H9 (cell line): ENCODE results near the gene MSLN. TPM values are rescaled to one million over a fixed set of nuclear protein-coding genes. Genes with fewer than 3 reads are reported as not detected.

ENCODE experiments used
- DNase-seq: peaks from one replicate; pipeline ENCODE4 v3.0.0-alpha.2; 2017
- H2AFZ ChIP-seq: one replicate; pipeline ENCODE4 v1.6.1; 2013; ENCODE audit warnings: mild to moderate bottlenecking, low read length, control low read depth, moderate library complexity
- H2AK5ac ChIP-seq: 2 replicates; pipeline ENCODE4 v1.6.1; 2013; ENCODE audit warnings: low read length, control low read depth, mixed read lengths; ENCODE audit not compliant: insufficient read length
- H2BK120ac ChIP-seq: one replicate; pipeline ENCODE4 v1.6.1; 2013; ENCODE audit warnings: low read depth, mild to moderate bottlenecking, low read length, control low read depth, inconsistent platforms; ENCODE audit not compliant: poor library complexity, severe bottlenecking
- H2BK12ac ChIP-seq: 2 replicates; pipeline ENCODE4 v1.6.1; 2013; ENCODE audit warnings: low read length, control low read depth, mixed read lengths, low read depth; ENCODE audit not compliant: insufficient read length
- H2BK15ac ChIP-seq: 2 replicates; pipeline ENCODE4 v1.6.1; 2013; ENCODE audit warnings: low read depth, low read length, control low read depth
- H2BK20ac ChIP-seq: one replicate; pipeline ENCODE4 v1.6.1; 2013; ENCODE audit warnings: low read depth, mild to moderate bottlenecking, low read length, control low read depth, inconsistent platforms; ENCODE audit not compliant: poor library complexity, severe bottlenecking
- H2BK5ac ChIP-seq: 2 replicates; pipeline ENCODE4 v1.6.1; 2013; ENCODE audit warnings: low read length, control low read depth, mixed read lengths; ENCODE audit not compliant: insufficient read length
- H3K14ac ChIP-seq: 2 replicates; pipeline ENCODE4 v1.6.1; 2013; ENCODE audit warnings: low read length, control low read depth; ENCODE audit not compliant: insufficient read depth
- H3K18ac ChIP-seq: 2 replicates; pipeline ENCODE4 v1.6.1; 2013; ENCODE audit warnings: low read depth, mild to moderate bottlenecking, mixed read lengths, low read length, control low read depth; ENCODE audit not compliant: insufficient read length
- H3K23ac ChIP-seq: 2 replicates; pipeline ENCODE4 v1.6.1; 2013; ENCODE audit warnings: low read length, control low read depth, mixed read lengths, low read depth; ENCODE audit not compliant: insufficient read length
- H3K23me2 ChIP-seq: 2 replicates; pipeline ENCODE4 v1.6.1; 2013; ENCODE audit warnings: low read depth, mild to moderate bottlenecking, mixed read lengths, low read length, control low read depth; ENCODE audit not compliant: insufficient read length, poor library complexity, severe bottlenecking
- H3K27ac ChIP-seq: 2 replicates; pipeline ENCODE4 v1.5.1; 2013; ENCODE audit warnings: low read length, control low read depth, mixed read lengths, low read depth; ENCODE audit not compliant: insufficient read length
- H3K27me3 ChIP-seq: 2 replicates; pipeline ENCODE4 v1.6.1; 2013; ENCODE audit warnings: low read length, control low read depth, inconsistent platforms; ENCODE audit not compliant: insufficient read depth
- H3K4ac ChIP-seq: 2 replicates; pipeline ENCODE4 v1.6.1; 2013; ENCODE audit warnings: low read depth, mild to moderate bottlenecking, control low read depth, inconsistent platforms, low read length, moderate library complexity
- H3K4me1 ChIP-seq: 2 replicates; pipeline ENCODE4 v1.6.1; 2013; ENCODE audit warnings: low read length, control low read depth, inconsistent platforms; ENCODE audit not compliant: insufficient read depth
- H3K4me2 ChIP-seq: 2 replicates; pipeline ENCODE4 v1.6.1; 2013; ENCODE audit warnings: low read length, control low read depth, mixed read lengths; ENCODE audit not compliant: insufficient read length, insufficient read depth
- H3K56ac ChIP-seq: 2 replicates; pipeline ENCODE4 v1.6.1; 2013; ENCODE audit warnings: low read depth, mild to moderate bottlenecking, mixed read lengths, low read length, control low read depth; ENCODE audit not compliant: insufficient read length
- H3K79me1 ChIP-seq: 2 replicates; pipeline ENCODE4 v1.6.1; 2013; ENCODE audit warnings: low read depth, mild to moderate bottlenecking, moderate library complexity, low read length, control low read depth, inconsistent platforms; ENCODE audit not compliant: insufficient read depth, poor library complexity, severe bottlenecking
- H3K79me2 ChIP-seq: 2 replicates; pipeline ENCODE4 v1.6.1; 2013; ENCODE audit warnings: low read length, control low read depth, inconsistent platforms; ENCODE audit not compliant: insufficient read depth
- H3K9ac ChIP-seq: 2 replicates; pipeline ENCODE4 v1.6.1; 2013; ENCODE audit warnings: low read length, control low read depth, mixed read lengths; ENCODE audit not compliant: insufficient read length; ENCODE audit errors: extremely low read depth
- H3K9me3 ChIP-seq: one replicate; pipeline ENCODE4 v1.6.1; 2013; ENCODE audit warnings: low read depth, low read length, inconsistent platforms; ENCODE audit not compliant: control insufficient read depth
- H3T11ph ChIP-seq: one replicate; pipeline ENCODE4 v1.6.1; 2013; ENCODE audit warnings: mild to moderate bottlenecking, low read length, control low read depth, inconsistent platforms
- H4K20me1 ChIP-seq: one replicate; pipeline ENCODE4 v1.6.1; 2013; ENCODE audit not compliant: control insufficient read depth, insufficient read length, insufficient read depth
- H4K5ac ChIP-seq: 2 replicates; pipeline ENCODE4 v1.6.1; 2013; ENCODE audit warnings: low read depth, mild to moderate bottlenecking, mixed read lengths, low read length, control low read depth; ENCODE audit not compliant: insufficient read length
- H4K8ac ChIP-seq: replicated peaks from 2 replicates; pipeline ENCODE4 v1.6.1; 2013; ENCODE audit warnings: low read length, control low read depth, mixed read lengths, low read depth; ENCODE audit not compliant: insufficient read length
- H4K91ac ChIP-seq: 2 replicates; pipeline ENCODE4 v1.6.1; 2013; ENCODE audit warnings: low read depth, mild to moderate bottlenecking, moderate library complexity, mixed read lengths, low read length, control low read depth; ENCODE audit not compliant: insufficient read length
- H3K27ac Mint-ChIP-seq, 3 experiments: 2 replicates in 2 of 3; 3 replicates in 1 of 3; pipeline ENCODE4 v1.8.0; 2020 to 2021; ENCODE audit warnings: mixed read lengths in 3 of 3, mild to moderate bottlenecking in 1 of 3, moderate library complexity in 1 of 3
- H3K27me3 Mint-ChIP-seq: 2 replicates; pipeline ENCODE4 v1.8.0; 2021; ENCODE audit warnings: low read depth, mild to moderate bottlenecking, moderate library complexity, mixed read lengths
- H3K36me3 Mint-ChIP-seq, 3 experiments: 2 replicates in 2 of 3; 3 replicates in 1 of 3; pipeline ENCODE4 v1.8.0; 2020 to 2021; ENCODE audit warnings: low read depth in 3 of 3, mixed read lengths in 3 of 3; ENCODE audit not compliant: insufficient read depth in 1 of 3
- H3K4me1 Mint-ChIP-seq, 2 experiments: 2 replicates each; pipeline ENCODE4 v1.8.0; 2020; ENCODE audit warnings: mixed read lengths in 2 of 2
- H3K4me3 Mint-ChIP-seq, 2 experiments: 2 replicates in 1 of 2; 3 replicates in 1 of 2; pipeline ENCODE4 v1.8.0; 2020 to 2021; ENCODE audit warnings: mild to moderate bottlenecking in 2 of 2, mixed read lengths in 2 of 2, moderate library complexity in 1 of 2
- H3K9me3 Mint-ChIP-seq, 2 experiments: 2 replicates in 1 of 2; 3 replicates in 1 of 2; pipeline ENCODE4 v1.8.0; 2020; ENCODE audit warnings: mild to moderate bottlenecking in 2 of 2, mixed read lengths in 2 of 2, moderate library complexity in 1 of 2
- CTCF ChIP-seq: fragments of 200-600 bp; sonication (generic); conservative IDR thresholded peaks from 3 replicates; pipeline ENCODE4 v1.8.0; 2021; ENCODE audit warnings: antibody characterized with exemption, mild to moderate bottlenecking
- WGBS: extraction: QIAGEN DNeasy Blood & Tissue Kit; methylation state at CpG from one replicate; pipeline ENCODE4 v1.1.7; 2013; ENCODE audit warnings: missing lambda C conversion rate, low lambda C conversion rate, mixed read lengths; ENCODE audit not compliant: insufficient read length; ENCODE audit errors: extremely low coverage; 5-methylcytosine and 5-hydroxymethylcytosine counted together
- total RNA-seq: library from RNA; stranded (reverse); gene quantifications from 2 replicates; pipeline ENCODE4 v1.2.1, GENCODE V29; 2021

MSLN gene
- total RNA-seq, 1 experiment from 2014 or later, result 0.22 TPM

- no peak overlapping the region for H2BK5ac ChIP-seq
- no peak overlapping the region for H3K56ac ChIP-seq
- no peak overlapping the region for H2BK12ac ChIP-seq
- no peak overlapping the region for H3K4me3 Mint-ChIP-seq
- no peaks in the 10 kb centered on the region for H4K20me1 ChIP-seq
- no peak overlapping the region for H3K4me2 ChIP-seq
- no peak overlapping the region for H3K23ac ChIP-seq
- no peaks in the 10 kb centered on the region for H3K79me1 ChIP-seq
- no peak overlapping the region for H4K8ac ChIP-seq
- H3K18ac ChIP-seq, result no peak overlapping the region
- H3K4me1 Mint-ChIP-seq, result no peaks in the 10 kb centered on the region
- H2BK20ac ChIP-seq, result no peak overlapping the region
- no peak overlapping the region for H3K4ac ChIP-seq
- no peak overlapping the region for H3K27ac ChIP-seq
- H3K79me2 ChIP-seq, result no peaks in the 10 kb centered on the region
- no peak overlapping the region for H2AFZ ChIP-seq
- H3K9ac ChIP-seq, result no peak overlapping the region
- H3K27me3 Mint-ChIP-seq, result peaks cover 14% of the 10 kb centered on the region
- H3K27me3 ChIP-seq, result no peaks in the 10 kb centered on the region
- TF ChIP-seq CTCF, result no peak
- no peak overlapping the region for H4K91ac ChIP-seq
- H3K27ac Mint-ChIP-seq, result no peak overlapping the region
- H2BK120ac ChIP-seq, result no peak overlapping the region
- H3K14ac ChIP-seq, result no peak overlapping the region
- H2AK5ac ChIP-seq, result no peak overlapping the region
- H3T11ph ChIP-seq, result no peak overlapping the region
- H3K4me1 ChIP-seq, result no peaks in the 10 kb centered on the region
- peaks cover 4% of the 10 kb centered on the region for H3K23me2 ChIP-seq
- no peak overlapping the region for H4K5ac ChIP-seq
- WGBS, result no CpG with 5 or more reads among the region's 33 CpGs
- H3K9me3 ChIP-seq, result no peaks in the 10 kb centered on the region
- peaks cover 21 to 46% (median 34%) of the 10 kb centered on the region in 3 experiments; a peak in 6 of 7 replicates for H3K36me3 Mint-ChIP-seq
- H3K9me3 Mint-ChIP-seq, result peaks cover 0 to 3% of the 10 kb centered on the region in 2 experiments; a peak in 1 of 5 replicates
- no peak for DNase-seq
- H2BK15ac ChIP-seq, result no peak overlapping the region
Measured at GRCh38 chr16:795580-796229, 35.2 kb downstream of the MSLN start.
